GM12873 (cell line): ENCODE measurements around the gene ABHD10.

Experiments
- CTCF ChIP-seq: IDR thresholded peaks from 2 replicates; pipeline ENCODE4 v1.5.1; 2012; ENCODE audit warnings: low read depth, mild to moderate bottlenecking, moderate library complexity, low read length, control low read depth; ENCODE audit not compliant: insufficient read depth; ENCODE audit errors: missing control alignments

Gene ABHD10

GRCh38 chr3:111943533-111943932 is 35.3 kb upstream of the ABHD10 start:
- no peak for TF ChIP-seq CTCF

GRCh38 chr3:111944372-111944771 is 34.5 kb upstream of the ABHD10 start:
- TF ChIP-seq CTCF: no peak

- TF ChIP-seq CTCF: no peak
Observed at GRCh38 chr3:111947231-111947630, 31.6 kb upstream of the ABHD10 start.

GRCh38 chr3:111948786-111949185 is 30.0 kb upstream of the ABHD10 start:
- no peak for TF ChIP-seq CTCF

GRCh38 chr3:111949712-111950111 is 29.1 kb upstream of the ABHD10 start:
- no peak for TF ChIP-seq CTCF

- no peak for TF ChIP-seq CTCF
Observed at GRCh38 chr3:111951032-111951431, 27.8 kb upstream of the ABHD10 start.

- TF ChIP-seq CTCF: no peak
Observed at GRCh38 chr3:111952086-111952485, 26.7 kb upstream of the ABHD10 start.
